ENCODE results near the gene SCRG1.

The SCRG1 gene

DNA sequence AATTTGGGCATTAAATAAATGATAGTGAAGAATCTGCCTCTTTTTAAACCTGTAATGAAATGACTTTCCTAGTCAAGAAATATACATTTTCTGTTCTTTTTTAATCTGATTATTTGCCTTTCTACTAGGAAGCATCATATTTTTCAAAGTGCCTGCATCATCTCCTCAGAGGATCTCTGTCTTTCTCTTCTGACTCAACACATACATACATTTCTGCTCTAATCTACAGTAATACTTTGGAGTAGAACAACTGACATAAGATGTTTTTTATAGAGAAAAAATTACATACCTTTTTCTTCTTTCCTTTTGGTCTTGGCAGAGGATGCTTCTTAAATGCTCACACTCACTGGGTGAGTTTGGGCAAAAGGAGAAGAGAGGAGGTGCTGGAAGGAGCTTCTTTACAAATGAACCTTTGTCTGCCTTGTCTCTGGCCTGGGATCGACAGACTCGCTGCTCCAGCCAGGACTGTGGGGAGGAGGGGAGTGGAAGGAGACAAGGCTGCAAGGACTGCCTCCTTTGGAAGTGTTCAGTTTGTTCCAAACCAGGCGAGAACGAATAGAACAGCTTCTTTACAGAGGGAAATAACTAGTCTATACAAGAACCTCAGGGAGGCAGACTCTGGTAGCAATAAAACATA lies at the start of gene SCRG1:
Gene SCRG1 (minus strand): TSS at position 338 of the 637 bp plus-strand sequence. CDS start 7,702 bp downstream, outside the sequence.
- no peak for DNase-seq (ENCODE audit: low spot score)

DNA sequence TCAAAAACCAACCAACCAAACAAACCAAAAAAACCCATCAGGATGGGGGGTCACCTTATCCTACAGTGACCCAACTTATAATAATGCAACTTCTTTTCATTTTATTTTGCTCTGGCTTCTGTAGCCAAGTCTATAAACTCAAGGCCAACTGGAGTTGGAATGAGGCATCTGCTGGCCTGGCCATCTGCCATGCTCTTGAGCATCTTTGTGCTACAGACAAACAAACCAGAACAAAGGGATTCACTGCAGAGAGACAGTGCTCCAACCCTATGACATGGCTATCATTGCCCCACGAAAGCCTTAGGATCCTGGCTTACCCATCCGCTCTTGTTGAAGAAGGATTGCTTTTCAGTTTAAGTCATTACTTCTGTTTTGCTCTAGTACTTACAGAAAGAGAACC lies 49.2 kb upstream of the SCRG1 start:
- no peak for DNase-seq (ENCODE audit: low spot score)

DNA sequence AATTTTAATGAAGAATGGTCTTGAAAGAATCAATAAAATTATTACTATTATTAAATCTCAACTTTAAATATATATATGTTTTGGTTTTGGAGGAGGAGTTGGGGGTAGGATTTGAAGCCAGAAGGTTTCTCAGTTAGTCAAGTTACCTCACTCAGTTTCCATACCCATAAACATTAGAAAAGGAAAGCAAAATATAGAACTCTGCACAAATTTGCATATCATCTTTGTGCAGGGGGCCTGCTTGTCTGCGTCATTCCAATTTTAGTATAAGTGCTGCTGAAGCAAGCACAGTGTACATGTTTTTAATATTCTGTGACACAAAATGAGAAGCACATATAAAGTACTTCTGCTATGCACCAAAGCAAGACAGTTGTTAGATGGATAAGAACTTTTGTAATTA lies 47.5 kb upstream of the SCRG1 start:
- no peak for DNase-seq (ENCODE audit: low spot score)

DNA sequence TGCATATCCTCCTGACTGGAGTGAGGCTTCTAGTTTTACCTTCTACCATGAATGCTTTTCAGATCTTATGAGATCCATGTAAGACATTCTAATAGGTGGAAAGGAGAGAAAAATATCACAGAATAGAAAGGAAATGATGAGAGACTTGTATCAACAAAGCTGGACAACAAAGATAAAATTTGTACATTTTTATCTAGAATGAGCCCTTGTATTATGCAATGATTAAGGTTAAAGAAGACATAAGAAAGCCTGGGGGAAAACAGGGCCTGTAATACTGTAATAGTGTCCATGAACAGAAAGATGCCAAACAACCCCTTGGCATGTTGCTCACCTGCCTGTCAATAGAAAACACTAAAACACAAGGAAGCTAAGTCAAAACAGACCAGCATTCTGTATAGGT lies 44.2 kb upstream of the SCRG1 start:
- DNase-seq (ENCODE audit: low spot score), result no peak

DNA sequence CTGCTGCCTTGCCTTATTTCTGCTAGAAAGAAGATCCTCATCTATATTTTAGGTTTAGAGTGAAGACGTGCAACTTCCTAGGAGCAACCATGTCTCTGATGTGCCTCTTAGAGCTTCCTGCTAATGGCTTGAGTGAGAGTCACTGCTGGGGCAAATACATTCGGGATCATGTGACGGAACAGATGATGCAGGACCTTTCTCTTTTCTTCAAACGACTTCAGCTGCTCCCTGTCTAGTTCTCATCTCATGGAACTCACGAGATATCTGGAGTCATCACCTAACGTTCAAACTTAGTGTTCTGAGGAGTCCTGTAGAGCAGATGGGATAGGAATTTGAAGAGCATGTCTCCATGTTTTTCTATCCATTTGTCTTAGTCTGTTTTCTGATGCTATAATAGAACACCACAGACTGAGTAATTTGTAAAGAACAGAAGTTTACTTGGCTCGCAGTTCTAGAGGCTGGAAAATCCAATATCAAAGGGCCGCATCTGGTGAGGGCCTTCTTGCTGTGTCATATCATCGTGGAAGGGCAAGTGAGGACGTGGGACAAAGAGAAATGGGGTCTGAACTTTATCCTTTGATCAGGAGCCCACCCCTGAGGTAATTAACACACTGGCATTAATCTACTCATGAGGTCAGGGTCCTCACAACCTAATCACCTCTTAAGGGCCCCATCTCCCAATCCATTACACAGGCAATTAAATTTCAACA lies 43.5 kb upstream of the SCRG1 start:
- no peak for DNase-seq (ENCODE audit: low spot score)

DNA sequence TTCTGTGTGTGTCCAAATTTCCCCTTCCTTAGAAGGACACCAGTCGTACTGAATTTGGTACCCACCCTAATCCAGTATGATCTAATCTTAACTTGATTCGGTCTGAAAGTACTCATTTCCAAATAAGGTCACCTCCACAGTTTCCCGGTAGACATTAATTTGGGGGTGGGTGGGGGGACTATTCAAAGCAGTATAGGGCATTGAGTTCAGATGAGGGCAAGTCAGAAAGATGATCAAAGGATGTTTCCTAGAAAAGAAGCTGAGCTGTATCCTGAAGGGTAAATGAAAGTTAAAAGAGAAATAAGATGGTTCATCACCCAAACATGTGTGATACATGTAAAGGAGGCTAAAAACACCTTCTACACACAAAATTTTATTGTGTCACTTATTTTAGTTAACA lies 42.0 kb upstream of the SCRG1 start:
- DNase-seq (ENCODE audit: low spot score), result no peak

DNA sequence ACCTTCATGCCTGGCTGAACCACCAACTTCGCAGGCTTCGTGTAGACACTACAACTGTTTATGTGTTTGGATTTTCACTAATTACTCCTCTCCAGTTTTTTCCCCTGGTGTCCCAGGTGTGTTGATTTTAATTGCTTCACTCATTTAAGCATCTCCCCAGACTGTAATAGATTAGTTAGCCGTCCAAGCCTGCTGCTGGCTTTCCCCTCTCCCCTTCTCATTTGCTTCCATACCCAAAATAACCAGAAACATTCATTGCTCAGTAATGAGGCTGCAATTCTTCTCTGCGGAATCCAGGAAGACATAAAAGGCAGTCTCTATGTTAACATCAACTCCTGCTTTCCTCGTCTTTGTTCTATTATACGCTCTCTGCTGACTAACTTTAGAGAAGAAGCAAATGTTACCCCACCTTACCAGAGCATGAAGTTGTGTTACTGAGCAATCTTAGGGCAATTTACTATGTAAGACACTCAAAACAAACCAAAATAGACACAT lies 37.9 kb upstream of the SCRG1 start:
- DNase-seq (ENCODE audit: low spot score), result no peak

DNA sequence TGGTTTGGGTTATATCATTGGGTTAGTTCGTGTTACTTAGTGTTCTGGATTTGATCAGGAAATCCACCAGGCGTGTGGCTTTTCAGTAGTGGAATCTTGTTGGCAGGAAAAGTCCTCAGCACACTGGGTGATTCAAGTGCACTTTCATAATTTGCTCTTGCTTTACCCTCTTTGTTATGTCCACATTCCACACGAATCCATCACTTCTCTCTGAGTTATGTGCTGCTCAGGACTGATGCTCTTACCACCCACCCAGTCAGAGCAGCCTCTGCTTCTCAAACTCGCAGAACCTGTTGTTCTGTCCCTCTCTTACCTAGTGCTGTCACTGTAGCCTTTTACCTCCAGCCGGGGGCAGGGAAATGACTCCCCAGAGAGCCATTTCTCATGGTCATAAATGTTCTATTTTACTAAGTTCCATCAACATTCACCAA lies 37.2 kb upstream of the SCRG1 start:
- DNase-seq (ENCODE audit: low spot score), result no peak

DNA sequence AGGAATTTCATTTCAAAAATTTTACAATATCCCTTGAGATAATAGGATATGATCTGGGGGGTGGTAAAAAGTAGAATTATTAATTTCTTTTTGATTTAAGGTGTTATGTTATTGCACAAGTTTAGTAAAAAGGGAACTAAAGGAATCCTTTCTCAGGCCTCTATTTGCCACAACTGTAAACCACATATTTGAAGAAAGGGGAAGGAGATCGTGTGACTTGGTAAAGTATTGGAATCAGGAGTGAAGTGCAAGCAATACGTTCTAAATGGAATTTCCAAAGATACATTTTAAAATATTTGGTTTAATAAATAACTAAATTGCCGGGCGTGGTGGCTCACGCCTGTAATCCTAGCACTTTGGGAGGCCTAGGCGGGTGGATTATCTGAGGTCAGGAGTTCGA lies 35.3 kb upstream of the SCRG1 start:
- DNase-seq (ENCODE audit: low spot score), result no peak

DNA sequence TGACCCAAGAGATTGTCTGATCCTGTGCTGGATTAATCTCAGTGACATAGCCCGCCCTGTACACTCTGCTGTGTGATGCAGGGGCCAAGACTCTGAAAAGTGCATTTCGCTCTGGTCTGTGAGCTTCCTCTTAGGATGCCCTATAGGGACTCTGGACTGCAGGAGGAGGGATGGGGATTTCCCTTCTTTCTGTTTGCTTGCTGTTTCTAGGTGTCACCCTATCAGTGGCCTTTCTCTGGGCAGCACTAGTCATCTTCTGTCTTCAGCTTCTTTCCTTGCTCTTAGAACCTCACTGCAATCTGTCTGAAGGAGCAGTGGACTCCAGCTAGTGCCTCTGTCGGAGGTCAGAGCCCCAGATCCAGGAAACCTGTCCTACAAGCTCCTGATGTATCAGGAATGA lies 34.5 kb upstream of the SCRG1 start:
- no peak for DNase-seq (ENCODE audit: low spot score)

DNA sequence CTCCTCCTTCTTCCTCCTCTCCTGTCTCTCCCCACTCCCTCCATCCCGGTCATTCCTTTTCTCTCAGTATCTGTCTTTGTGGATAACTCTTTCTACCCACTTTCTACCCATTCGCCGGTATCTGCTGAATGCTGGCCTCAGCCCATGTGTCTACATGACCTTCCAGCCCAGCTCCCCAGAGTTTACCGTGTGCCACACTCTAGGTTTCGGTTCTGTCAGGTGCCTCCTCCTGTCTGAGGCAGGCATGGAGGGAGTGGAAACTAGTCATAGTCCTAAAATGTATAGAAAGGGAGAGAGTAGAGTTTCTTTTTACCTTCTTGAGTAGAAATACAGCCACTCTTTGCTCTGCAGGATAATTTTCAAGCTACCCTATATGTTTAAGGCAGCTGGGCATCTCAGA lies 33.5 kb upstream of the SCRG1 start:
- no peak for DNase-seq (ENCODE audit: low spot score)

DNA sequence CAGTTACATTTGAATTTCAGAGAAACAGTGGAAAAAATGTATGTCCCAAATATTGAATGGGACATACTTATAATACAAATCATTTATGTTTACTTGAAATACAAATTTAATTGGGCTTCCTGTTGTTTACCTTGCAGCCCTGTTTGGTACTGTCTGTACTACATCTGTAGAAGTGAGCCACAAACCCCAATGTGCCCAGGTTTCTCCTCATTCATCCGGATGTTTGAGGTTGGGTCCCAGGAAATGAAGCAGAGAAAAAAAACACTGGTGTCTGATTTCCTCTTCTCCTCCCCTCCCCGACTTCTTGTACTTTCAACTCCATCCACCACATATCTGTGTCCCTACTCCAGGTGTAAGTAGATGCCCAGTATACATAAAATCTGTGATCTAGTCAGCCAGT lies 27.1 kb upstream of the SCRG1 start:
- no peak for DNase-seq (ENCODE audit: low spot score)

DNA sequence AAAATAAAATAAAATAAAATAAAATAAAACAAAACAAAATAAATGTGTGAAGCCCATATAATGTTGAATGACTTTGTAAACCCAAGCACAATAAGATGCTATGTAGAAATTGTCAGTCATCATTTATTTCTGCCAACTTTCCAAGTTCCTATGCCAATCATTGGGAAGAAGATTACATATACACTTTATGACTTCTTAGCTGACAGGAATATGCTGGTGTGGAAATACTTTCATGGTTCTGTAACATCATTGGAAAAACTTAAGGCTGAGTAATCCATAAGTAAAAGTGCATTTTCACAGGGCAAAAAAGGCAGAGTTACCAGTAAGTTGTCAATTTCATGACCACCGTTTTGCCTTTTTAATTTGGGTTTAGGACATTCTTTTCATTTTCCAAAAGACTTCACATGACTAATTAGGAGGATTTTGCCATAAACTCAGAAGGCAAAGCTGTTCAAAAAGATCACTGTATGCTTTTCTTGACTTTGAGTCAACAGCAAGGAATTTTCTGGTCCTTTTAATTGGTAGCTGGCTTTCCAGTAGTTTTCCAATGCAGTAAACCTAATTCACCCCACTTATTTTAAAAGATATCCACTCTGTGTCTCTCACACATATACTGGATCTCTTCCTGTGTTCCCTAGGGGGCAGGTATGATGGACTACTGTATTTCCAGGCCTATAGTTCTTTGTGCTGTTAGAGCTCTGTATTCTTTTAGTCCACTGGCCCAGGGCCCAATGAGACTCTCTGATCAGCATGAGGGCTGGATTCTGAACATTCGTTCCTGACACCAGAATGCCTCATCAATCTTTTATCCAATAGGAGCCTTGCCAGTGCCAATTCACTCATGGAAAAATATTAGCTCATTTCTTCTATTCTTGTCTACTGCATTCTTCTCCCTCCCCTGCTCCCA lies 26.2 kb upstream of the SCRG1 start:
- DNase-seq (ENCODE audit: low spot score), result no peak

DNA sequence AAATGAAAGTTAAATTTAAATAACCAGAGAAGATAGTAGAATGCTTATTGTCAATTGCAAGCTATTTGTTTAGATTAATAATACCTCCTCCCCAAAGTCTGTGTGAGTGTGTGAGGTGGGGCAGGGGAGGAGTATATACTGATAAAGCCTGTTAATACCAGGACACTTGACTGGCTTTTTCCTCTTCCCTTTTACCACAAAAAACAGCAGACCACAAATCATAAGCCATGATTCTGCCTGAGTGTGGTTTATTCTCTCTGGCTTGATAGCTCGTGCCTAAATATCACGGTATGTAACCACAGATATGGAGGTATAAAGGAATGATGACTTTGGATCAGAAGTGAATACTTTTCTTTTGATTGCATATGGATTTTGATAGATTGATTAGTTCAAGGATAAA lies 21.9 kb upstream of the SCRG1 start:
- no peak for DNase-seq (ENCODE audit: low spot score)

DNA sequence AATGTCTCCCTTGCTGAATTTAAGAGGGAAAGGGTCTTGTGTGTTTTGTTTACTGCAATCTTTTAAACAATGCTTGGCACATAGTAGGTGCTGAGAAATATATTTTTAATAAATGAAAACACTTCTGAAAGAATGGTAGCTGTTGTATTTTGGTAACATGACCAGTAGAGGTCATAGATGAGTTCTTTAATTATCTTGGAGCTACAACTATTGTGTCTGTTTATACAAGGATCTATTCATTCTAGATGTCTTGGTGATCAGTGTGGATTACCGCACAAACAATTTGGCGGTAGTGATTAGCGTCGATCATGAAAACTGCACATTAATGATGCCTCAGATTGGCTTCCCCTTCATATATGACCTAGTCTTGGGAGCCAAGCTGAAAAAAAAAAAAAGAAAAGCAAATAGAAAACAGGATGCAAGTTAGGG lies 21.4 kb upstream of the SCRG1 start:
- peak; percentile 32 for DNase-seq (ENCODE audit: low spot score)

DNA sequence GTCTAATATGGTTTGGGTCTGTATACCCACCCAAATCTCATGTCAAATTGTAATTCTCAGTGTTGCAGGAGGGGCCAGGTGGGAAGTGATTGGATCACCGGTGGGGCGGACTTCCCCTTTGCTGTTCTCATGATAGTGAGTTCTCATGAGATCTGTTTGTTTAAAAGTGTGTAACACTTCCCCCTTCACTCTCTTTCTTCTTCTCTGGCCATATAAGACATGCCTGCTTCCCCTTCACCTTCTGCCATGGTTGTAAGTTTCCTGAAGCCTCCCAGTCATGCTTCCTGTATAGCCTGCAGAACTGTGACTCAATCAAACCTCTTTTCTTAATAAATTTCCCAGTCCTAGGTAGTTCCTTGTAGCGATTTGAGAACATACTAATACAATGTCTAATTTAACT lies 19.7 kb upstream of the SCRG1 start:
- no peak for DNase-seq (ENCODE audit: low spot score)

DNA sequence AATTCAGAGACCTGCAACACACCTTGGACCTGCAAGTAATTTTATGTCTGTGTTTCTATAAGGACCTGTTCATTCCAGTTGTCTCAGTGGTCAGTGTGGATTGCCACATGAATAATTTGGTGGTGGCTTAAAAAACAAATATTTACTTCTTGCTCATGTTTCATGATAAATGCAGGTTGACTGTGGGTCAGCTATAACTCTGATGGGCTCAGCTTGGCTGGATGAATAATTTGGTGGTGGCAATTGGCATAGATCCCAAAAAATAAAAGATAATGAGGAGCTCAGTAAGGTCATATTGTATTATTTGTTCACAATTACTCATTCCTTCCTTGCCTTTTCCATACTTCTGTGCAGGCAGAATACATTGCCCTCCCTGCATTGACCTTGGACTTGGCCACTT lies 18.9 kb upstream of the SCRG1 start:
- no peak for DNase-seq (ENCODE audit: low spot score)

DNA sequence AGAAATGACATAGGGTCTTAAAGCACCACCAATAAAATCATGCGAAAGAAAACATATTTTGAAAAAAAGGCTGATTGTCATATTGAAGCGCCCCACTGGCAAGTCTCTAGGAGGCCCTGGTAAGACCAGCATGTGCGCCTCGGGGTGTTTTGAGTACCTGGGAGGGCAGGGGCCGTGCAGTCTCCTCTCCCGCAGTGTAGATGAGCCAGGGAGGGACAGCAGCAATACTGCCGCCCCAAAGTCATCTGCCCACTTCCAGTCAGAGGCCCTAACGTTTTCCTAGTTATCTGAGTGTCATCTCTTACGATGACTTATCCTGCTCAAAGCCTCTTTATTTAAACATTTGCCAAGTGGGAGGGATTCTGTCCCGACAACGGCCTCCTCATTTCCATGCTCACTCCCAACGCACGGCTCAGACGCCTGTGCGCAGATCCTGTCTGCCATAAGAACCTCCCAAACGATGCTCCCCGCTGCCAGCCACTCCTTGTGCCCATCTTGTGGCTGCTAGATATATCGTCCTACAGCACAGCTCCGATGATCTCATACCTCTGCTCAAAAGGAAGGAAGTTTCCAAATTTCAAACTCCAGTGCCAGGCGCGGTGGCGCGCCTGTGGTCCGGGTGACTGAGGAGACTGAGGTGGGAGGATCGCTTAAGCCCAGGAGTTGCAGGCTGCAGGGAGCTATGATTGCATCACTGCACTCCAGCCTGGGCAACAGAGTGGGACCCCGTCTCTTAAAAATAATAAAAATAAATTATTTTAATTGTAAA lies 17.2 kb upstream of the SCRG1 start:
- no peak for DNase-seq (ENCODE audit: low spot score)

DNA sequence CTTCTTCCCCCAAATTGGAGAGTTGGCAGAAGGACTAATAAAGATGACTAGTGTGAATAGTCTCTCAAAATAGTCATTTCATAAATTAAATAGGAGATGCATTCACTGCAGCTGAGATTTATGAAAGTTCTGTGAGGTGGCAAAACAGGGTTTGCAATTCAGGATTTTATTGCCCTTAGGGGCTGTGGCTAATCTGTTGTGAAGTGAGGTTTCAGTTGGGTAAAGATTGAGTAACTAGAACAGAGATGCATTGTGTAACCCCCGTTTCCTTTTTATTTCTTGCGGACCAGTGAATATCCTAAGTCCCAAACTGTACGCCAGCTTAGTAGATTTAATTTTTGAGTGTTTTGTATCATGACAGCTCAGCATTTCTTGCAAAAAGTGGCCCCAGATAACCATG lies 16.2 kb upstream of the SCRG1 start:
- DNase-seq (ENCODE audit: low spot score), result no peak

DNA sequence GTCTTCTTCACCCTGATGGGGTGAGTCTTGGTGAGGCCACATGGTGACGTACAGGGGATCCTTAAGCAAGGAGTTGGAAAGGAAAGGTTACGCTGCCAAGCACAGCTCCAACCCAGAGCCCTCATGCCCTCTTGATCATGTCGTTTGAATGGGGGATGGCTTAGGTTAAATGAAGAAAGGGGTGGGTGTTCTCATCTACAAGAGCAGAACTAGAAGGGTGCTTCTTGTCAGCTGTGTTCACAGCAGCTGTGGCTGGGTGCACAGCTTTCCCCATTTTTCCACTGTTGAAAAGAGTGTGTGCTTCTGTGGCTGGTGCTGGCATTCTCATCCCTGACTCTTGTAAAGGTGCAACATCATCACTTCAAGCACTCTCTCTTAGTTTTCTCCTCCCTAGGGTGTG lies 15.5 kb upstream of the SCRG1 start:
- DNase-seq (ENCODE audit: low spot score), result no peak

DNA sequence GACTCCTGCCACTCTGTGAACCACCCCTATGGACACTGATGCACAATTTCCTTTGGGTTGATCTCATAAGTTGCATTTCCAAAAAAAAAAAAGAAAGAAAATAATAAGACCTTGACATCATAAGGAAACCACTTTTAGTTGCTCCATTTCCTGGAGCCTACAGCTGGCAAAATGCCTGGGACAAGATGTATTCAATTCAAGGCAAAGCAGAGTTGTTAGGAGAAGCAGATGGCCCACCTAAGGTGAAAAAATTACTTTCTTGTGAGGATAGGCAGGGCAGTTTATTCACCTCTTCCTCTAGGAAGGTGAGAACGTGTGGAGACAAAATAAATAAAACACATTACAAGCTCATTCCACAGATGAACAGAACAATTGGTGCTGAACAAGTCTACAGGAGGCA lies 14.1 kb upstream of the SCRG1 start:
- DNase-seq (ENCODE audit: low spot score), result no peak

DNA sequence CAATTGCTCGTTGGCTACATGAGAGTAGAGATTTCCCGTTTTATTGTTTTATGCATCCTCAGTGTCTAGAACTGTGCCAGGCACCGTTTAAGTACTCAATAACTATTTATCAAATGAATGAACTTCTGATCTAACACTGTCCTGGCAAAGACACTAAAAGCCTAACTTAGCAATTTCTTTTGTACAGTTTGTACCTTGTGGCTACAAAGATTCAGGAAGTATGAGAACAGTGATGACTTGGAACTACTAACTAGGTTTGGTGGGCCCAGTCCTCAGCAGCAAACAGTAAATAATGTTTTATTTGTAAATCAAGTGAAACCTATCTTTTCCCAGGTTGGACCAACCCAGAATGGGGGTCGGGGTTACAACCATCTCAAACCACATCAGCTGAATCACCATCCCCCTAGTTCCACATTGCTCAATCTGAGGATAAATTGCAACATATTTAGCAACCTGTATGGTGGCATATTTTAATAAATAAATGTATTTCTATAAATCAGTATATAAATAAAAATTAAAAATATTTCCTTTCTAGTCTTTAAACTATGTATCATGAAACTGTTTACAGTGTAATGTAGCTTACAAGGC lies 12.3 kb upstream of the SCRG1 start:
- no peak for DNase-seq (ENCODE audit: low spot score)

All from hematopoietic multipotent progenitor cell treated with erythropoietin and hydrocortisone succinate and interleukin-3 and kit ligand, for 15 days (in vitro differentiated cells).